GM18873 (cell line): Measurements from ENCODE around the gene NUP155.
"Not testable (repeated sequence)": the region's sequence is repeated elsewhere in the genome, so short reads cannot be mapped to it uniquely, and the experiment has no call there.

ENCODE experiments used
- ATAC-seq: cut with Tn5 transposase; IDR thresholded peaks from one replicate; pipeline ENCODE4 v1.9.1; 2021; ENCODE audit warnings: mild to moderate bottlenecking, moderate library complexity, moderate number of reproducible peaks; ENCODE audit not compliant: unreplicated experiment, low FRiP score

The NUP155 gene

DNA sequence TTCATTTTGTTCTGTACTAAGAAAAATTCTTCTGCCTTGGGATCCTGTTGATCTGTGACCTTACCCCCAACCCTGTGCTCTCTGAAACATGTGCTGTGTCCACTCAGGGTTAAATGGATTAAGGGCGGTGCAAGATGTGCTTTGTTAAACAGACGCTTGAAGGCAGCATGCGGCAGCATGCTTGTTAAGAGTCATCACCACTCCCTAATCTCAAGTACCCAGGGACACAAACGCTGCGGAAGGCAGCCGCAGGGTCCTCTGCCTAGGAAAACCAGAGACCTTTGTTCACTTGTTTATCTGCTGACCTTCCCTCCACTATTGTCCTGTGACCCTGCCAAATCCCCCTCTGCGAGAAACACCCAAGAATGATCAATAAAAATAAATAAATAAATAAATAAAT, 74.6 kb downstream of the NUP155 start:
- not testable (repeated sequence) for ATAC-seq

DNA sequence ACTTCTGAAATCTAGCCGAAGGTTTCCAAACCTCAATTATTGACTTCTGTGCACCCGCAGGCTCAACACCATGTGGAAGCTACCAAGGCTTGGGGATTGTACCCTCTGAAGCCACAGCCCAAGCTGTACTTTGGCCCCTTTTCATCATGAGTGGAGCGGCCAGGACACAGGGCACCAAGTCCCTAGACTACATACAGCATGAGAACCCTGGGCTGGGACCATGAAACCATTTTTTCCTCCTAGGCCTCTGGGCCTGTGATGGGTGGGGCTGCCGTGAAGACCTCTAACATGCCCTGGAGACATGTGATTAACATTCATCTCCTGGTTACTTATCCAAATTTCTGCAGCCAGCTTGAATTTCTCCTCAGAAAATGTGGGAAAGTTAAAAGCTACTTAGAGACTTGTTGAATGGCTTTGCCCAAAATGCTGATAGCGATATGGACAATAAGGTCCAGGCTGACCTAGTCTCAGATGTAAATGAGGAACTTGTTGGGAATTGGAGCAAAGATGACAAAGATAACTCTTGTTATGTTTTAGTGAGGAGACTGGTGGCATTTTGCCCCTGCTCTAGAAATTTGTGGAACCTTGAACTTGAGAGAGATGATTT, 87.6 kb downstream of the NUP155 start:
- ATAC-seq, result no peak

DNA sequence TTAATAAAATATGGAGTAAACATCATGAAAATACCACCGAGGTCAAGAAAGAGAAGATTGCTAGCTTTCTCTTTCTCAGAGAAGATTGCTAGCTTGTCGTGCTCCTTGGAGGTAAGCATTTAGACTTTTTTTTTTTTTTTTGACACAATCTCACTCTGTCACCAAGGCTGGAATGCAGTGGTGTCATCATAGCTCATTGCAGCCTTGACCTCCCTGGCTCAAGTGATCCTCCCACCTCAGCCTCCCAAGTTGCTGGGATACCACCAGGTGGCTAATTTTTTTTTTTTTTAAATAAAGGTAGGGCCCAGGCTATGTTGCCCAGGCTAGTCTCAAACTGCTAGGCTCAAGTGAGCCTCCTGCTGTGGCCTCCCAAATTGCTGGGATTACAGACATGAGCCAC, 95.4 kb downstream of the NUP155 start:
- ATAC-seq, result no peak

DNA sequence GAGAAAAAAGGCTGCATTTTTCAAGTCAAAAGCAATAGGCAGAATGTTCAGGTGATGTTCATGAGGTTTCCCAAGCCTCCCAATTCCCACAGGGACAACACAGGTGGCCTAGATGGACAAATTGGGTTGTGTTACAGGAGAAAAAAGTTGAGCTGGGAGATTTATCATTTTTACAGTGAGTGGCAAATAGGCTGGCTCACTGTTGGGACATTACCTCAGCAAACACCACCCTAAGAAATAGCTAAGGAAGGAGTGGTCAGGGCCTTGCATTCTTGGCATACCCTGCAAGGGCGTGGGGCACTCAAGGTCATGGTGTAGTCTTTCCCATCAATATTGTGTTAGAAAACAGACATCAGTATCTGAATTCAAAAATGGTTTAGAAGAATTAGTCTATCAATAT, 98.4 kb downstream of the NUP155 start:
- ATAC-seq, result no peak

DNA sequence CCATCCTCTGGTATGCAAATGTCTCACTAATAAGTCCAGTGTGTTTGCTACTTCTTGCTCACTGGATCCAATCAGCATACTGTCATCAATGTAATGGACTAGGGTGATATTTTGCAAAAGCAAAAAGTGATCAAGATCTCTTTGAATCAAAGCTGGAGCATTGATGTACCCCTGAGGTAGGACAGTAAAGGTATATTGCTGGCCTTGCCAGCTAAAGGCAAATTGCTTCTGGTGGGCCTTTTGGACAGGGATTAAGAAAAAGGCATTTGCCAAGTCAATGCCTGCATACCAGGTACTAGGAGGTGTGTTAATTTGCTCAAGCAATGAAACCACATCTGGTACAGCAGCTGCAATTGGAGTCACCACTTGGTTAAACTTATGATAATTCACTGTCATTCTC, 102.8 kb downstream of the NUP155 start:
- ATAC-seq, result not testable (repeated sequence)

DNA sequence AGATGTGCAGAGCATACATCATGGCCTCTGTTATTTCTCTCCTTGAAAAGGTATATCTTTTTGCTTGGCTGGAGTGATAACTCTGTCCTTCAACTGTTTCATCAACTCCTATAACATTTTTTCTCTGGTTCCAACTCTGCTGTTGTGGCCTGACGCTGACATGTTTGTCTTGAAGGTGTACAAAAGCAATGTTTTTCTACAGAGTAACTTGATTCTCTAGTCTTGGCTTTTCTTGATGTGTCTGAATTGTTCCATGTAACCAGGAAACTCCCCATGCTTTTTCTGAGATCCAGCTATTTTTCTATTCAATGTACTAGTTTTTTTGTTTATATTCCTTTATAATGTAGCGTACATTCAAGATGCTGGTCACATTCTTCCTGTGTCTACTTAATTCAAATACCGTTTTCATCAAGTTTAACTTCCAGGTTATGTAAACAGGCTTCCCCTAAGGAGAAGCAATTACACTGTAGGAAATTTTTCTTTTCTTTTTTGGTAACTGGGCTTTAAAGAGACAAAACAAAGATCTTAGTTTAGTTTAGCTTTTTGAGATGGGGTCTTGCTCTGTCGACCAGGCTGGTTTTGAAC, 115.0 kb downstream of the NUP155 start:
- no peak for ATAC-seq

DNA sequence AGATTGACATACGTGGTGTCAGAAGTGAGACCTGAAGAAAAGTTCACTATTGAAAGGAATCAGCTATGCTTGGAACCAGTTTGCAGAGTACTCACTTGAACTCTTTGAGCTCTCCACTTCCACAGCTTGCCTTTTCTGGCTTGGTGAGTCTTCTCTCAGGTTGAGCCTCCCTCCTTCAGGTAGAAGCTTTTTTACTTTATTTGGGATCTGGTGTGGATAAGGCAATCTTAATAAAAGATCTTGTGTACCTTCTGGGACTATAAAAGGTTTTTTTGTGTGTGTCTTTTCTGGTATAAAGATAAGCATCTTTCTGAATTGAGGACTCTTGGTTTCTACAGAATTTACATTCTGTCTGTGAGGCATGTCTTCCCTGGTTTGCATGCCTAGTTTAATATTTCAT, 116.3 kb downstream of the NUP155 start:
- no peak for ATAC-seq

DNA sequence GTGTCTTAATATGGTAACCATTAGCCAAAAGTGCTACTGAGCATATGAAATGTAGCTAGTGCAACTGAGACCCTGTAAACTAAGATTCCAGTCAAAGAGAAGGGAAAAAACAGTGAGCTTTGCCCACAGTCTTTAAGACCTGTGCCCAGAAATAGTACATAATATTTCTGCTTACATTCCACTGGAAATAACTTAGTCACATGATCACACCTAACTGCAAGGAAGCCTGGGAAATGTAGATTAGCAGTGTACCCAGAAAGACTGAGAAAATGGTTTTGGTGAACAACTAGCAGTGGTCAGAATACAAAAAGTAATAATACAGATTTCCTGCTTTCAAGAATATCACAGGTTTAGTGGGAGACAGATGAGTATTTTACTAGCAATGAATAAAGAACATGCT, 119.2 kb downstream of the NUP155 start:
- no peak for ATAC-seq

DNA sequence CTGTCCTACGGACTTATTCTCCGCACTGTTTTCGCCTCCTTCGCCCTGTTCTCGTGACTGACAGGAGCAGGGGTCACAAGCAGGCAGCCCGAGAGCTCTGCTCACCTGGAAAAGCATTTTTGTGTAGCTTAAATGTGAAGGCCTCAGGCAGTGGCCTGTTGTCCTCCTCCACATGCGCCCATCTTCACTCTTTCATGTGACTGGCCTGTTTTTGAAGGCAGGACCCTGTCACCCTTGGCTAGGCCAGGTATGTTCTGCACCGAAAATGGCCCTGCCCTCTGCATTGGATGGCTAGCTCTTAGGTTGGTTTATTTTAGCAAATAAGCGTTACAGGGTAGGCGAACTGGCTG, 121.1 kb downstream of the NUP155 start:
- ATAC-seq, result no peak

DNA sequence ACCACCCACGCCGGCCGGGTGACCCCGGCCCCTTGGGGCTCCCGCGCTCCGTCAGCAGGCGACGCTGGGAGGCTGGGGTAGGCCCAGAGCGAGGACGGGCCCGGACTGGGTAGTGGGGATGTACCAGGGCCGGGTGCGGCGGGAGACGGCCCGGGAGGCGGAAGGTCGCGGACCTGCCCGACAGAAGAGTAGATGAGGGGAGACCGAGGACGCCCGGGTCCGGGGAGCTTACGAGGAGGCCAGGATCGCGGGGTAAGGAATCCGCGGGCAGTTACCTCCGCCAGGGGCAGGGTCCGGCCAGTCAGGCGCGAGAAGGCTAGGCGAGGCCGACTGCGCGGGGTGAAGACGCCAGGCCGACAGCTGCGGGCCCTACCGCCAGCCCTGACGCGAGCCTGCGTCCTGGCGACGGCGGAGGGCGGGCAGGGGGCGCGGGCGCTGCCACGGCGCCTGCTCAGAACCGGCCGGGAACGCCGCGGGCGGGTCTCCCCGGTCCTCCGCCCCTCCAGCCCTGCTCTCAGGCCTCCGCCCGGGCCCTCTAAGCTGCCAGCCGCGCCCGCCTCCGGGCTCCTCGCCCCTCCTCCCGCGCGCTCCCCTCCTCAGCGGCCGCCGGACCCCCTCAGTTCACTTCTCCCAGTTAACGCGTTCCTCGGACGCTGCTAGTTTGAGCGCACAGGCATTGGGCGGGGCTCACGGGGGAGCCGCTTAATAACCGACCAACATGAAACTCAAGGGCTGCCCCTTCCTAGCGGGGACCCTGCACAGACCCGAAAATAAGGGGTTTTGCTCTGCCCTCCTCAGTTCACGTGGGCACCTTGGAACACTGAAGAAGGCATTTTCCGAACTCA, 121.7 kb downstream of the NUP155 start, which contains the start of gene CPLANE1:
CPLANE1 (minus strand) TSS at position 407 of the 845 bp plus-strand sequence. CDS start 1,678 bp downstream, outside the sequence.
- peak; percentile 69 for ATAC-seq

DNA sequence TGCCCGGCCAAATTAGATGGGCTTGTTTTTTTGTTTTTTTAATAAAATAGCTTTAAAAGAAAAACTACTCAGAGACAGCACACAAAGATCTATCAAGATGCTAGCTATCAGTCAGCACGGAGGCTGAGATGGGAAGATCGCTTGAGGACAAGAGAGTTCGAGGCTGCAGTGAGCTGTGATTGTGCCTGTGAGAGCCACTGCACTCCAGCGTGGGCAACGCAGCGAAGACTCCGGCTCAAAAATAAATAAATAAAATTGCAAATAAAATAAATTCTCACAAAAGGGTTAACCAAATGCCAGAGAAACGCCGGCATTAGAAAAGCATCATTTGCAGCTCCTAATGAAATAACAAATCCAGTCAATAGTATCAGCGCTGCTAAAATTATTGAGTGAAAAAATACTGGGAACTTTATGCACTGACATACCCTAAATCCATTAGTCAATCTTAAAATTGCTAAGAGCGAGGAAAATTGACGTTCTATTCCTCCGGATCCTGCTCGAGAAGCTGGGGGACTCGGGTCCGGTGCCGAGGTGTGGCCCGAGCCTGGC, 122.4 kb downstream of the NUP155 start:
- ATAC-seq, result no peak

DNA sequence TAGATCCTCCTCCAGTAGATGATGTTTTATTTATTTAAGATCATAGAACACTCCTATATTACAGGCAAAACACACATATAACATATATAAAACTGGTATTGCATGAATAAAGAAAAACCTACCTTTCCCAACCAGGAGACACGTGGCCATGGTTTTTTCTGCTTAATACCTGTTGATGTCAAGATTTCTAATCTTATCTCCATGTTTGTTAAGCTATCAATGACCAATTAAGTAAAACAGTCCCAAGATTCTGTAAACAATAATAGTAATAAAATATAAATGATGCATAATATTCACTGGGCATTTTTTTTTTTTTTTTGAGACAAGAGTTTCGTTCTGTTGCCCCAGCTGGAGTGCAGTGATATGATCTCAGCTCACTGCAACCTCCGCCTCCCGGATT, 123.4 kb downstream of the NUP155 start:
- no peak for ATAC-seq

DNA sequence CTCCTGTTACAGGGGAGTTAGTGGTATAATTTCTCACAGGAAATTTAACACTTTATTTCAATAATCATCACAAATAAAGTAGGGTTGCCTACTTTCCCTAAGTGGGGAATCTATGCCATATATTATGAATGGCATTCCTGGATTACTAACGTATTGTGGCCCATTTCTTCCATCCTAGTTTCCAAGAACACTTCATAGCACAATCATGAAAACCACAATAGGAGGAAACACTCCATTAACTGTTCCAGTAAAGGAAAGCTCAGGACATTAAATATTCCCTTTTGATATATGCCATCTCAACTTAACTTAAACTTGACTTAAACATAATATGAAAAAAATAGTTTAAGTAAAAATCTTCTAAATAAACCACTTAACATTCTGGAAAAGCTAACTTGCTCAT, 123.9 kb downstream of the NUP155 start:
- no peak for ATAC-seq
